AG09309 (cell line): ENCODE results near the gene COL5A3.
A peak's percentile ranks its signal among the peaks of the same experiment; 100 is the strongest.

ENCODE experiments used
- DNase-seq: peaks from one replicate; pipeline ENCODE4 v3.0.0-alpha.2; 2010; ENCODE audit warnings: low read depth
- H3K4me3 ChIP-seq: 2 replicates; pipeline ENCODE4 v1.5.1; 2011; ENCODE audit warnings: mild to moderate bottlenecking, low read depth, low read length, moderate library complexity; ENCODE audit not compliant: control insufficient read depth
- CTCF ChIP-seq: IDR thresholded peaks from 2 replicates; pipeline ENCODE4 v1.5.1; 2011; ENCODE audit warnings: mild to moderate bottlenecking, low read depth, low read length, inconsistent platforms; ENCODE audit not compliant: insufficient read depth, control insufficient read depth; ENCODE audit errors: missing control alignments

COL5A3 gene

GRCh38 chr19:10006752-10007323 lies 3.5 kb downstream of the COL5A3 start:
- DNase-seq, result no peak
- no peak overlapping the region for H3K4me3 ChIP-seq
- TF ChIP-seq CTCF, result no peak

GRCh38 chr19:10006335-10006708 lies 4.0 kb downstream of the COL5A3 start:
- no peak overlapping the region for H3K4me3 ChIP-seq
- no peak for TF ChIP-seq CTCF
- DNase-seq, result no peak

GRCh38 chr19:10005632-10006334 lies 4.5 kb downstream of the COL5A3 start:
- no peak for DNase-seq
- TF ChIP-seq CTCF, result no peak
- no peak overlapping the region for H3K4me3 ChIP-seq

- no peak for TF ChIP-seq CTCF
- no peak for DNase-seq
- no peak overlapping the region for H3K4me3 ChIP-seq
These were observed 5.7 kb downstream of the COL5A3 start for GRCh38 chr19:10004617-10005016.

GRCh38 chr19:10003271-10003670 lies 7.0 kb downstream of the COL5A3 start:
- no peak for TF ChIP-seq CTCF
- H3K4me3 ChIP-seq, result no peak overlapping the region
- no peak for DNase-seq

GRCh38 chr19:10001899-10002298 lies 8.4 kb downstream of the COL5A3 start:
- no peak overlapping the region for H3K4me3 ChIP-seq
- peak; percentile 76 for TF ChIP-seq CTCF
- no peak for DNase-seq
